Skeletal muscle satellite cell (primary cell): ENCODE measurements around the gene RNF111.

Source experiments
- H3K27me3 ChIP-seq: 2 replicates; pipeline ENCODE4 v1.7.0; 2013; ENCODE audit warnings: low read length; ENCODE audit not compliant: control insufficient read depth, insufficient read depth
- H3K36me3 ChIP-seq: 2 replicates; pipeline ENCODE4 v1.7.0; 2013; ENCODE audit warnings: mild to moderate bottlenecking, control low read depth, low read length; ENCODE audit not compliant: insufficient read depth
- H3K4me1 ChIP-seq: 2 replicates; pipeline ENCODE4 v1.7.0; 2013; ENCODE audit warnings: low read length; ENCODE audit not compliant: control insufficient read depth, insufficient read depth
- H3K4me2 ChIP-seq: 2 replicates; pipeline ENCODE4 v1.7.0; 2013; ENCODE audit warnings: mild to moderate bottlenecking, low read length
- H3K4me3 ChIP-seq: 2 replicates; pipeline ENCODE4 v1.7.0; 2013; ENCODE audit warnings: low read length
- H3K9ac ChIP-seq: 2 replicates; pipeline ENCODE4 v1.7.0; 2013; ENCODE audit warnings: mild to moderate bottlenecking, low read depth, low read length, moderate library complexity
- H3K9me3 ChIP-seq: replicated peaks from 2 replicates; pipeline ENCODE4 v1.7.0; 2013; ENCODE audit warnings: mild to moderate bottlenecking, control low read depth, low read length

The RNF111 gene

DNA sequence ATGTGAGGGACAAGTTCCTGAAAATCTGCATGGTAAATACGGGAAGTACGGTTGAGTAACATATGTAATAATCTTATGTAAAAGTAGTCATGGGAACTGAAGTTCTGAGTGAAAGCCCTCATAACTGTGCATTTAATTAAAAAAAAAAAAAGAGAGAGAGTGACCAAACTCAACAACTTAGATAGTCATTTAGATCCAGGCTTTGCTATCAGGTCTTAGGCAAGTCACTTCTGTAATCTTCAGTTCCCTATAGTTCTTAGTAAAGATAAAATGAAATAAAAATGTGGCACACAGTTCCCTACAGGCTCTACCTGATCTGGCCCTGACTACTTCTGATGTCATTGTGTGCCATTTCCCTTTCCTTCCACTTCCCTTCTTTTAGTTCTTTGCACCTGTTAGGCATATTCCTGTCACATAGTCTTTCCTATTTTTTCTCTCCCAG, 15.0 kb downstream of the RNF111 start:
- H3K4me3 ChIP-seq, result no peak overlapping the region

DNA sequence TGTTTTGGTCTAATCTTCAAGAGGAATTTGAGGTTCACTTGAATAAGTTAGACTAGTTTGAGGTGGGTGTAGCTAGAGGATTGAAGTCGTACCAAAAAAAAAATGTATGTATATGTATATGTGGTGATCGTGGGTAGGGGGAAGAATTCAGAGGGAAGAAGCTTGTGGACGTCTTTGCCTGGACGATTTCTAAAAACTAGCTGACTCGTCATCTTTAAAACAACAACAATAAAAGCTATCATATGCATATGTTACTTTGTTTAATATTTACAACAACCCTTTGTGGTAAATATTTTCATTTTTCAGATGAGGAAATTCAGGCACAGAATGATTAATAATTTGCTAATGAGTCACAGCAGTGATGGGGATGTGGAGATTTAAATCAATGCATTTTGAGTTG, 18.1 kb downstream of the RNF111 start:
- Histone ChIP-seq H3K4me2 (no peak overlapping the region), H3K9ac (no peak overlapping the region), H3K27me3 (no peaks in the 10 kb centered on the region), H3K36me3 (peaks cover 18% of the 10 kb centered on the region), H3K4me3 (no peak overlapping the region), H3K9me3 (no peaks in the 10 kb centered on the region), H3K4me1 (no peaks in the 10 kb centered on the region)

More for the DNA sequence above, 15.0 kb downstream of the RNF111 start:
- peaks cover 14% of the 10 kb centered on the region for H3K36me3 ChIP-seq
- H3K27me3 ChIP-seq, result no peaks in the 10 kb centered on the region
- no peaks in the 10 kb centered on the region for H3K9me3 ChIP-seq
- no peak overlapping the region for H3K4me2 ChIP-seq
- H3K4me1 ChIP-seq, result no peaks in the 10 kb centered on the region
- no peak overlapping the region for H3K9ac ChIP-seq

DNA sequence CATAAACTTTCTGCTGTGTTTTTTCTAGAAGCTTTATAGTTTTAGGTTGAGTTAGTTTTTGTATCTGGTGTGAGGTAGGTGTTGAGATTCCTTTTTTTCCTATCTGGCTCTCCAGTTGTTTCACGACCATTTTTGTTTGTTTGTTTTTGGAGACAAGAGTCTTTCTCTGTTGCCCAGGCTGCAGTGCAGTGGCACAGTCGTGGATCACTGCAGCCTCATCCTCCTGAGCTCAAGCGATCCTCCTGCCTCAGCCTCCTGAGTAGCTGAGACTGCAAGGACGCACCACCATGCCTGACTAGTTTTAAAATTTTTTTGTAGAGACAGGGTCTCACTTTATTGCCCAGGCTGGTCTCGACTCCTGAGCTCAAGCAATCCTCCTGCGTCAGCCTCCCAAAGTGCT, 20.6 kb downstream of the RNF111 start:
- no peak overlapping the region for H3K4me3 ChIP-seq
- H3K36me3 ChIP-seq, result peaks cover 18% of the 10 kb centered on the region
- H3K27me3 ChIP-seq, result no peaks in the 10 kb centered on the region

DNA sequence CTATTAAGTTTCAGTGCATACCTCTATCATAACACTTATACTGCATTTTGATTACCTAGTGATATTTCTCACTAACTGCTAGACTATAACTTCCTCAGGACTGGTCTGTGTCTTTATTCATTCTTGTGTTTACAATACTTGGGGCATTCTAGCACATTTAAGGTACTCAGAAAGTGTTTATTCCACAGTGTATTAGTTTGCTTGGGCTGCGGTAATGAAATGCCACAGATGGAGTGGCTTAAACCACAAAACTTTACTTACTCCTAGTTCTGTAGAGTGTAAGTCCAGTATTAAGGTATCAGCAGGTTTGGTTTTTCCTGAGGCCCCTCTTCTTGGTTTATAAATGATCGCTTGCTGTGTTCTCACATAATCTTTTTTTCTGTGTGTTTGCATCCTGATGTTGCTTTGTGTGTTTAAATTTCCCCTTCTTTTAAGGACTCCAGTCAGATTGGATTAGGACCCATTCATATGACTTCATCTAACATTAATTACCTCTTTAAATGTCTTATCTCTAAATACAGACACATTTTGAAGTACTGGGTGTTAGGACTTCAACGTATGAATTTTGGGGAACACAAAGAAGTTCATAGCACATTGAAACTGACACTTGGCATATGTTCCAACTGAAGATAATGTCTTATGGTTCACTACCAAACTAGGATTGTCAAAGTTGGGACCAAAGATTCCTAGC, 23.9 kb downstream of the RNF111 start:
- peaks cover 8% of the 10 kb centered on the region for H3K36me3 ChIP-seq
- no peaks in the 10 kb centered on the region for H3K9me3 ChIP-seq
- H3K4me2 ChIP-seq, result no peak overlapping the region
- no peaks in the 10 kb centered on the region for H3K27me3 ChIP-seq
- H3K4me3 ChIP-seq, result no peak overlapping the region
- H3K9ac ChIP-seq, result no peak overlapping the region
- H3K4me1 ChIP-seq, result peaks cover 7% of the 10 kb centered on the region

More for the DNA sequence above, 20.6 kb downstream of the RNF111 start:
- Histone ChIP-seq H3K9ac (no peak overlapping the region), H3K4me1 (peaks cover 3% of the 10 kb centered on the region), H3K9me3 (no peaks in the 10 kb centered on the region), H3K4me2 (no peak overlapping the region)

DNA sequence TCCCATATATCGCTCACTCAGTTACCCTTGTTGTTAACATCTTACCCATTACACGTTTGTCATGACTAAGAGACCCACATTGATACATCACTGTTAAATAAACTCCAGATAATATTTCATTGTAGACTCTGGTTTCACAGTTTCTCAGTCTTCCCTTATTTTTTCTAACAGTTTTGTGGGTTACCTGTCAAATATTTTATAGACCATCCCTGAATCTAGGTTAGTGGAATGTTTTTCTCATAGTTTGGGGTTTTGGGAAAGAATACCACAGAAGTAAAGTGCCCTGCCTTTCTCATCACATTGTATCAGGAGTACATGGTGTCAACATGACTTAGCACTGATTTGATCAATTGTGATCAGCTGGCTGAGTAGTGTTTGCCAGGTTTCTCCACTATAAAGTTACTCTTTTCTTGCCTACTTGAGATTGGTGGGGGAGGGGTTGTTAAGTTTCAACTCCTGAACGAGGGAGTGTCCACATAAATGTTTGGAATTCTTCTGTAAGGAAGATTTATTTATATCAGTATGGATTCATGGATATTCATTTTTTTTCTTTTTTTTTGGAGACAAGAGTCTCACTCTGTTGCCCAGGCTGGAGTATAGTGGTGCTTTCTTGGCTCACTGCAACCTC, 25.9 kb downstream of the RNF111 start:
- Histone ChIP-seq H3K4me3 (no peak overlapping the region), H3K4me1 (peaks cover 7% of the 10 kb centered on the region), H3K9ac (no peak overlapping the region), H3K9me3 (no peaks in the 10 kb centered on the region), H3K36me3 (peaks cover 4% of the 10 kb centered on the region), H3K27me3 (no peaks in the 10 kb centered on the region), H3K4me2 (no peak overlapping the region)

DNA sequence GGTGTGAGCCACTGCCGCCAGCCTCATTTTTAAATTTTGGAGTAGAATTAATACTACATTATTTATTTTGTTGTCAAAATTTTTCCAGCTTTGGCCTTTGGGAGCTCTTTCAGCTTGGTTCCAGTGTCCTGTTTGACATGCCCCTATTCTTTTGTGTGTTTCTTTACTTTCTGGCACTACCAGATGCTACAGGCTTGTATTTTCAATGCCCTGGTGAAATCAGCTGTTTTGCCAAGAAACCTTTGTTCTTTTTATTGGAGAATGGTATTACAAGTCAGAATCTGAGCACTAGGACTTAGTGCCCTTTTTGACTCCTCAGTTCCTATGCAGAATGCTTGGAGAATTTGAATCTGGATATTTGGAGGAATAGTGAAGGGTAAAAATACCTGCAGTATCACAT, 26.6 kb downstream of the RNF111 start:
- no peak overlapping the region for H3K9ac ChIP-seq
- no peaks in the 10 kb centered on the region for H3K27me3 ChIP-seq
- H3K9me3 ChIP-seq, result no peaks in the 10 kb centered on the region
- H3K4me3 ChIP-seq, result no peak overlapping the region
- H3K4me2 ChIP-seq, result no peak overlapping the region
- peaks cover 7% of the 10 kb centered on the region for H3K4me1 ChIP-seq
- peaks cover 3% of the 10 kb centered on the region for H3K36me3 ChIP-seq

DNA sequence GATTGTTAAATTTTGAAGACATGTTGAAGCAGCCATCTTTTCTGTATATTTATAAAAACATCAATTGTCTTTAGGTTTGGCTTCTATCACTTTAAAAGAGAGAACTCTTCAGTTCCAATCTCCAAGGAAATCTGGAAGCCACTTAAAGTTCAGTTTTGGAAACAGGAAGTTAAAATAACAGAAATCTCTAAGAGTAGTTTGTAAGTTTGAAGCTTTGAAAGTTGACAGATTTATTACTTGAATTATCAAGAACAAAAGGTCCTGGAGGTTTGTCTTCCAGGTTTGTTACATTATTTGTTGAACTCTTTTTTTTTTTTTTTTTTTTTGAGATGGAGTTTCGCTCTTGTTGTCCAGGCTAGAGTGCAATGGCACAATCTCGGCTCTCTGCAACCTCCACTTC, 30.0 kb downstream of the RNF111 start:
- H3K9me3 ChIP-seq, result no peaks in the 10 kb centered on the region
- no peaks in the 10 kb centered on the region for H3K27me3 ChIP-seq
- no peak overlapping the region for H3K4me2 ChIP-seq
- H3K36me3 ChIP-seq, result peaks cover 6% of the 10 kb centered on the region
- H3K4me3 ChIP-seq, result no peak overlapping the region
- peaks cover 13% of the 10 kb centered on the region for H3K4me1 ChIP-seq
- H3K9ac ChIP-seq, result no peak overlapping the region

DNA sequence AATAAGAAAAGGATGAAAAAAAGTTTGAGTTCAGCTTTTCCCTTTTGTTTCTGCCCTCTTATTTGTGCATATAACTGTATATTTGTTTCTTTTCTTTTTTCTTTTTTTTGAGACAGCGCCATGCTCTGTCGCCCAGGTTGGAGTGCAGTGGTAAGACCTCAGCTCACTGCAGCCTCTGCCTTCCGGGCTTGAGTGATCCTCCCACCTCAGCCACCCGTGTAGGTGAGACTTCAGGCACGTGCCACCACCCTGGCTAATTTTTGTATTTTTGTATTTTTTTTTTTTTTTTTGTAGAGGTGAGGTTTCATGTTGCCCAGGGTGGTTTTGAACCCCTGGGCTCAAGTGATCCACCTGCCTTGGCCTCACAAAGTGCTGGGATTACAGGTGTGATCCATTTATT, 31.4 kb downstream of the RNF111 start:
- H3K4me1 ChIP-seq, result peaks cover 6% of the 10 kb centered on the region
- no peak overlapping the region for H3K4me3 ChIP-seq
- H3K9ac ChIP-seq, result no peak overlapping the region
- H3K4me2 ChIP-seq, result no peak overlapping the region
- peaks cover 8% of the 10 kb centered on the region for H3K36me3 ChIP-seq
- no peaks in the 10 kb centered on the region for H3K27me3 ChIP-seq
- no peaks in the 10 kb centered on the region for H3K9me3 ChIP-seq

DNA sequence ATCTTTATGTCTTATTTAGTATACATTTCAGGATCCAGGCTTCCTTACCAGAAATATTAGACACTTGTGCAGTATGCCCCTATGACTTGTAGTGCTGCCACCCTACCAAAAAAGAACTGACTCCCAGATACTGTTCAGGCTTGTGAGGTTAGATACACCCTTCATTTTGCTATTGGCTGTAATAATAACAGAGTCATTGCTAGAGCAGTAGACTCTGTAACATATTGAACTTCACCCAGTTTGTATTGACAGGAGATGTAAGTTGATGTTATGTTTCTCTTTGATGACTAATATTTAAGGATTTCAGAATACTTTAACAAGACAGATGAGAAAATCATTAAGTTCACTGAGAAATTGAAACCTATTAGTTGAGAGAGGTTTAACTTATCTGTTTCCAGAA, 32.9 kb downstream of the RNF111 start:
- Histone ChIP-seq H3K9me3 (no peaks in the 10 kb centered on the region), H3K4me1 (peaks cover 6% of the 10 kb centered on the region), H3K9ac (no peak overlapping the region), H3K27me3 (no peaks in the 10 kb centered on the region), H3K4me3 (no peak overlapping the region), H3K36me3 (peaks cover 8% of the 10 kb centered on the region), H3K4me2 (no peak overlapping the region)

DNA sequence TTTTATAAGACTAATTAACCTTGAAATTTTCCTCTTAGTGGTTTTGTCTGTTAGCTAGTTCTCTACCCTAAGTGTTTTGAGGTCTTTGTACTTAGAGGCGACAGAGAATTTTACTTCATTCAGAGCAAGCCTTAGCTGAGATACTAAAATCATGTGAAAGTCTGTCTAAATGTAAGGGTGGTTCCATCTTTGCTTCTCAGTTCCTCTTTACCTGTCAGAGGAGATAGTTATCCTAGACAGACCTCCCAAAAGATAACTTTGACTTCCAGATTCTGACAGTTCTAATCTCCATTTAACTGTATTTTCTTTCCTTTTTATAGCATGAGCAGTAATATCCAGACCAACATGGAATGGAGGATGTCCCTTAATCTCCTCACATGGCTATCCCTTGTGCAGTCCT, 34.7 kb downstream of the RNF111 start:
- peaks cover 5% of the 10 kb centered on the region for H3K36me3 ChIP-seq
- peaks cover 6% of the 10 kb centered on the region for H3K4me1 ChIP-seq

DNA sequence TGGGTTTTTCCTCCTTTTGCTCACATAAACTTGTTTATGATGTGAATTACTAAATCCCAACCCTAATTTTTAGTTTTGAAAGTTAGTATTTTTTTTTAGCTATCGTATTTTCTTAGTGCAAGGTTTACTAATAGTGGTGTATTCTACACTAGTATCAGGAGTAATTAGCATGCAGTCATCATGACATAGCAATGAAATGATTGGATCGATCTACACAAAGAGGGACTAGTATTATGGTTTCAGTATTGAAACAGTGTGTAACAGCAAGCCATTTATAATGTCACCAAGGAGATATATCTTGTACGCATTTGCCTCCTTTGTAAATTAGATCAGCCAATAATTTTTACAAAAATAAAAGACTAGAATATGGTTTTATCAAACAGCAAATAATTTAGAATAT, 38.7 kb downstream of the RNF111 start:
- Histone ChIP-seq H3K4me3 (no peak overlapping the region), H3K27me3 (no peaks in the 10 kb centered on the region), H3K36me3 (peaks cover 10% of the 10 kb centered on the region), H3K4me1 (peaks cover 6% of the 10 kb centered on the region), H3K9me3 (no peaks in the 10 kb centered on the region), H3K9ac (no peak overlapping the region), H3K4me2 (no peak overlapping the region)

More for the DNA sequence above, 34.7 kb downstream of the RNF111 start:
- no peaks in the 10 kb centered on the region for H3K27me3 ChIP-seq
- H3K9me3 ChIP-seq, result no peaks in the 10 kb centered on the region
- H3K9ac ChIP-seq, result no peak overlapping the region
- H3K4me3 ChIP-seq, result no peak overlapping the region
- H3K4me2 ChIP-seq, result no peak overlapping the region
